GM18870 (cell line): ENCODE data around the gene SRPK2.
"Not testable (repeated sequence)": the region's sequence is repeated elsewhere in the genome, so short reads cannot be mapped to it uniquely, and the experiment has no call there.

Source experiments
- ATAC-seq: cut with Tn5 transposase; IDR thresholded peaks from one replicate; pipeline ENCODE4 v1.9.1; 2021; ENCODE audit warnings: moderate library complexity; ENCODE audit not compliant: unreplicated experiment

Gene SRPK2

DNA sequence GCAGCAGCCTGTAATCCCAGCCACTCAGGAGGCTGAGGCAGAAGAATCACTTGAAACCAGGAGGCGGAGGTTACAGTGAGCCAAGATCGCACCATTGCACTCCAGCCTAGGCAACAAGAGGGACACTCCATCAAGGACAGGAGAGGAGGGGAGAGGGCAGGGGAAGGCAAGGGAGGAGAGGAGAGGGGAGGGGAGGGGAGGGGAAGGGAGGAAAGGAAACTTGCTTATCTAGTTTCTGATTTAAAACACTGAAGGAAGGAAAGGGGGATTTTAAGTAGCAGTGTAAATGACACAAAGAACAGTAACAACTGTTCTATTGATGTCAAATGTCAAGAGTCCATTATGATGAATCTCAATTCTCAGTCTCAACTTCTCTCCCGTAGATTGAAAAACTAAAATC, 43.7 kb downstream of the SRPK2 start:
- ATAC-seq = no peak

DNA sequence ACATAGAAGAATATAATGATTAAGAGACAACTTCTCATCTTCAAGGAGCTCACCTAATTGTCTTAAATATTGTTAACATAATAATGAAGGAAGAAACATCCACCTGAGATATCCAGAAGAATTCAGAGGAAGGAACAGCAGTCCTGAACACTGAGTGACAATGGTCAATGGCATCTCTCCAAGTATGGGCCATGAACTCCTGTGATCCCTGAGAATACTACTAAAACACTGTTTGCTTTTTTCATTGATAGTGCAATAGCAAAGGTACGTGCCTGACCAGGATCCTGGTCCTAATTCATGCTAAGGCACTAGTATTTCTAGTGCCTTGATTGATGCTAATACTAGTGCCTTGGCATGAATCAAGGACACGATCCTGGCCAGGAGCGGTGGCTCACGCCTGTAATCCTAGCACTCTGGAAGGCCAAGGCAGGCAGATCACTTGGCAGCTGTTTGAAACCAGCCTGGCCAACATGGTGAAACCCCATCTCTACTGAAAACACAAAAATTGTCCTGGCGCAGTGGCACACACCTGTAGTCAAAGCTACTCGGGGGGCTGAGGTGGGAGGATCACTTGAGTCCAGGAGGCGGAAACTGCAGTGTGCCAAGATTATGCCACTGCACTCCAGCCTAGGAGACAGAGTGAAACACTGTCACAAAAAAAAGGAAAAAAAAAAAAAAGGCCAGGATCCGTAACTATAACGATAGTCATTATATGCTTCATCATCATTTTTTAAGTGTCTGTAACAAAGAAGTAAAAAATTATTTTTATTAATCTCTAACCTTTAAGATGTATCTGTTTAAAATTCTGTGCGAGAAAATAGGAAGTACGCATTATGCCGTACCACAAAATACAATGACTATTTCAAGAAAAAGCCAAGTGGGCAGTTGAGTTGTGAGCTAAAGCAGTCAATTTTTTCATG, 49.1 kb downstream of the SRPK2 start:
- no peak for ATAC-seq

DNA sequence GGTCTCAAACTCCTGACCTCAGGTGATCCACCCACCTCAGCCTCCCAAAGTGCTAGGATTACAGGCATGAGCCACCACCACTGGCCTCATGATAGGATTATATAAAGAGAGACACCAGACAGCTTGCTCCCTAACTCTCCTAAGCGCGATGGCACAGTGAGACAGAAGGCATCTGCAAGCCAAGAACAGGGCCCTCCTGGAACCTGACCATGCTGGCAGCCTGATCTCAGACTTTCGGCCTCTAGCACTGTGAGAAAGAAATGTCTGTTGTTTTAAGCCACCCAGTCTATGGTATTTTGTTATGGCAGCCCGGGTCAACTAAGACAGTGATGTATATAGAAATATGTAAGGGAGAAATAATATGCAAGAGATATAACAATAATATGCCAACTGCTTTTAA, 51.2 kb downstream of the SRPK2 start:
- no peak for ATAC-seq

DNA sequence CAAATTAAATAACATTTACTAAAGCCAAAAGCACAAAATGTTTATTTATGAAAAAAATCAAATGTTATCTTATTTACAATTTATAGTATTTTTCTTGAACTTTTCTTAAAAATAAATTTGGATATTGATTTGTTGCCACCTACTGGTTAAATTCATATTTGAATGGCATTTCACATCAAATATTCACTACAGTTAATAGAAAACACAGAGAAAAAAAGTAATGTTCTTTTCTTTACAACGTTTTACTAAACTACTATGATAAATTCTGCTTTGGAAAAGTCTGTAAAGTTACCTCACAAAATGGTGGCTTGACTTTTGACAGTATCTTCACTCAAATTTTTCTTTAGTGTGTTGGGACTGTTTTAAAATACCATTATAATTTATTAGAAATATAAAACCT, 52.7 kb downstream of the SRPK2 start:
- no peak for ATAC-seq

DNA sequence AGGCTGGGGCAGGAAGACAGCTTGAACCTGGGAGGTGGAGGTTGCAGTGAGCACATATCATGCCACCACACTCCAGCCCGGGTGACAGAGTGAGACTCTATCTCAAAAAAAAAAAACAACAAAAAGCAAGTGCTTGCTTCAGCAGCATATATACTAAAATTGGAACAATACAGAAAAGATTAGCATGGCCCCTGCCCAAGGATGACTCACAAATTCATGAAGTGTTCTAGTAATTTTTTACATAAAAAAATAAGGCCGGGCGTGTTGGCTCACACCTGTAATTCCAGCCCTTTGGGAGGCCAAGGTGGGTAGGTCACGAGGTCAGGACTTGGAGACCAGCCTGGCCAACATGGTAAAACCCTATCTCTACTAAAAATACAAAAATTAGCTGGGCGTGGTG, 56.1 kb downstream of the SRPK2 start:
- not testable (repeated sequence) for ATAC-seq

DNA sequence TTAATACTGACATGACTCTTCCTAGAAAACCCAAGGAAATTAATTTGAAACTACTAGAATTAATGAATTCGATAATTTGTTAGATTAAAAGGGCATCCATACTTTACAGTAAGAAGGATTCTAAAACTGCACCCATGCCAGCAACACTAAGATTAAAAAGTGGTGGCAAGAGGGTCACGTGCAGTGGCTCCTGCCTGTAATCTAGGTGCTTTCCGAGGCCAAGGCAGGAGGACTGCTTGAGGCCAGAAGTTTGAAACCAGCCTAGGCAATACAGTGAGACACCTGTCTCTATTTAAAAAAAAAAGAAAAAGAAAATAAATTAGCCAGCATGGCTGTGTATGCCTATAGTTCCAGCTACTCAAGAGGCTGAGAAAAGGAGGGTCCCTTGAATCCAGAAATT, 58.2 kb downstream of the SRPK2 start:
- ATAC-seq = no peak

DNA sequence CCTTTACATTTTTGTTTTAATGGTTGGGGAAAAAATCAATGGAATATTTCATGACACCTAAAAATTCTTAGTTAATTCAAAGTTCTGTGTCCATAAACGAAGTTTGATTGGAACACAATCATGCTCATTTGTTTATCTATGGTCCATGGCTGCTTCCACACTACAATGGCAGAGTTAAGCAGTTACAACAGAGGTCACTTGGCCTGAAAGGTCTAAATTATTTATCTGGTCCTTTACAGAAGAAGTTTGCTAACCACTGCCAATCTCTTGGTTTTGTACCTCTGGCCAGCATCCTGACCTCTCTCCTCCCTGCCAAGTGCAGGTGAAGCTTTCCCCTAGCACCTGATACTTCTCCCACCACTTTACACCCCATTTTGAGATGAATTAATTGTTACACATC, 61.5 kb downstream of the SRPK2 start:
- no peak for ATAC-seq

DNA sequence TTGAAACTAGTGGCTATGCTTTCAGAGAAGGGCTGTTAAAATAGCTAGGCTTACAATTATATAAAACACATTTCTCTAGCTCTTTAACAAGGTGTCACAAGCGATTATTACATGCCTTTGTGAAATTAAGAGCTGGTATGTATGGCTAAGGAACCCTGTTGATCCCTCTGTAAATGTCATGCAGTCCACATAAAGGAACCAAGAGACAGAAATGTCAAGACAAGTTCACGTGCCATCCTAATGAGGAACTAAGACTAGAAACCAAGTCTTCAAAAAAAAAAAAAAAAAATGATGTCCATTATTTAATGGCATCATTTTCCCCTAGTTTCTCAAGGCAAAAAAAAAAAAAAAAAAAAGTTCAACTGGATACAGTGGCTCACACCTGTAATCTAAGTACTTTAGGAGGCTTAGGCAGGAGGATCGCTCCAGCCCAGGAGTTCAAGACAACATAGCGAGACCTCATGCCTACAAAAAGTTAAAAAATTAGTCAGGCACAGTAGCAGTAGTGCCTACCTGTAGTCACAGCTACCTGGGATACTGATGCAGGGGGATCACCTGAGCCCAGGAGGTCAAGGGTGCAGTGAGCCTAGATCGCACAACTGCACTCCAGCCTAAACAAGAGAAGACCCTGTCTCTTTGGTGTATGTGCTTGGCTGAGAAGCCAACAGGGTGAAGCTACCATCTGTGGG, 63.4 kb downstream of the SRPK2 start:
- ATAC-seq = no peak

DNA sequence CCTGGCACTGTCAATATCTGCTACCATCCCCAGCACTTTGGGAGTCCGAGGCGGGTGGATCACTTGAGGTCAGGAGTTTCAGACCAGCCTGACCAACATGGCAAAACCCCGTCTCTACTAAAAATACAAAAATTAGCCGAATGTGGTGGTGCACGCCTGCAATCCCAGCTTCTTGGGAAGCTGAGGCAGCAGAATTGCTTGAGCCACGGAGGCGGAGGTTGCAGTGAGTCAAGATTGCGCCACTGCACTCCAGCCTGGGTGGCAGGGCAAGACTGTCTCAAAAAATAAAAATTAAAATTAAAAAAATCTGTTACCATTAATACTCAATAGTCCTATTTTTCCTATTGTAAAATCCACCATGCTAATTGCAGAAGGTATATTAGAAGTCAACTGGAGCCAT, 64.1 kb downstream of the SRPK2 start:
- not testable (repeated sequence) for ATAC-seq

DNA sequence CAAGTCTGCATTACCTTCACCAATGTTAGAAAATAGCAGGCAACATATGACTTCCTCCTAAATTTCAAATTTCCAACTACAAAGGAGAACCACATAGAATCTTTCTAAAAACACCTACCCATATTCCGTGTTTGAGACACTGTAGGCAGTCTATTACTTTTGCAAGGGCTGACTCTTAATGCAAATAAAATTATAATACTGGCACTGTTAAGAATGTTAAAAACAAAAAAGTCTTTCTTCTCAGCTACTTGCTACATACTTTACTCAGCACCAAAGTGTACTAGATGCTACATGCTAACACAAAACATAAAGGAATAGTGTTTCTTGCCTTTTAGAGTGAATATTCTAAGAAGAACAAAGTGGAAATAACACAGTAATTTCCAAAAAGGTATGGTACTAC, 65.4 kb downstream of the SRPK2 start:
- no peak for ATAC-seq

DNA sequence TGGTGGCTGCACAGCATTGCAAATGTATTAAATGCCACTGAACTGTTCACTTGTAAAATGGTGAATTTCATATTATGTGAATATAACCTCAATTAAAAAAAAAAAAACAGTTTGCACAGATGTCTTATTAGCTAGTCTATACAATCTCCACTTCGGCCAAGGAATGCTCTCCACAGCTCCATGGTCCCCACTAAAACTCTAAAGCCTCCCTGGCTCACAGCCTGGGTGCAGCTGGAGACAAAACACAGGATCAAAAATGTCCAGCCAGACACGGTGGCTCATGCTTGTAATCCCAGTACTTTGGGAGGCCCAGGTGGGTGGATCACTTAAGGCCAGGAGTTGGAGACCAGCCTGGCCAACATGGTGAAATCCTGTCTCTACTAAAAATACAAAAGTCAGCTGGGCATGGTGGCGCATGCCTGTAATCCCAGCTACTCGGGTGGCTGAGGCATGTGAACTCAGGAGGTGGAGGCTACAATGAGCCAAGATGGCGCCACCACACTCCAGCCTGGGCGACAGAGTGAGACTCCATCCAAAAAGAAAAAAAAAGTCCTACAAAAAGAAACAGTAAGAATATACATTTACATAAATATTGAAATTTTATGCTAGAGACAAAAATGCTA, 66.0 kb downstream of the SRPK2 start:
- no peak for ATAC-seq

DNA sequence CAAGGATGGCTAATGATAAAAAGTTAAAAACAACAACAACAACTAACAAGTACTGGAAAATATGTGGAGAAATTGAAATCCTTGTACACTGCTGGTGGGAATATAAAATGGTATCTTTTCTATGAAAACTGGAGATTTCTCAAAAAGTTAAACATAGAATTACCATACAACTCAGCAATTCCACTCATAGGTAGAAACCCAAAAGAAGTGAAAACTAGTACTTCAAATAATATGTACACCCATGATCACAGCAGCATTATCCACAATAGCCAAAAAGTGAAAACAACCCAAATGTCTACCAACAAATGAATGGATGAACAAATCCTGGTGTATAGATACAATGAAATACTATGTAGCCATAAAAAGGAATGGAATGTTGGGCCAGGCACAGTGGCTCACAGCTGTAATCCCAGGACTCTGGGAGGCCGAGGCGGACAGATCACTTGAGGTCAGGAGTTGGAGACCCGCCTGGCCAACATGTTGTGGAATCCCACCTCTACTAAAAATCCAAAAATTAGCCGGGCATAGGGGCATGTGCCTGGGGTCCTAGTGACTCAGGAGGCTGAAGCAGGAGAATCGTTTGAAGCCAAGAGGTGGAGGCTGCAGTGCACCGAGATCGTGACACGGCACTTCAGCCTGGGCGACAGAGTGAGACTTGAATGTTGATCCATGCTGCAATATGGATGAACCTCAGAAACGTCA, 66.8 kb downstream of the SRPK2 start:
- ATAC-seq = no peak

DNA sequence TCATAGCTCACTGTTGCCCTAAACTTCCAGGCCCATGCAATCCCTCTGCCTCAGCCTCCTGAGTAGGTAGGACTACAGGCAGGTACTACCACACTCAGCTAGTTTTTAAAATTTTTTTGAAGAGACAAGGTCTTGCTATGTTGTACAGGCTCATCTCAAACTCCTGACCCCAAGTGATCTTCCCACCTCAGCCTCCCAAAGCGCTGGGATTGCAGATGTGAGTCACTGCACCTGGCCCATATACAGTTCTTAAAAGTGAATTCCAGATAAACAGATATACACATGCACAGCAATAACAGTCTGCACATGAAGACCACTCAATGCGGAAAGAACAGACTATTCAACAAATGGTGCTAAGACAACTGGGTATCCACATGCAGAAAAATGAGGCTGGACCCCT, 67.8 kb downstream of the SRPK2 start:
- ATAC-seq = no peak

DNA sequence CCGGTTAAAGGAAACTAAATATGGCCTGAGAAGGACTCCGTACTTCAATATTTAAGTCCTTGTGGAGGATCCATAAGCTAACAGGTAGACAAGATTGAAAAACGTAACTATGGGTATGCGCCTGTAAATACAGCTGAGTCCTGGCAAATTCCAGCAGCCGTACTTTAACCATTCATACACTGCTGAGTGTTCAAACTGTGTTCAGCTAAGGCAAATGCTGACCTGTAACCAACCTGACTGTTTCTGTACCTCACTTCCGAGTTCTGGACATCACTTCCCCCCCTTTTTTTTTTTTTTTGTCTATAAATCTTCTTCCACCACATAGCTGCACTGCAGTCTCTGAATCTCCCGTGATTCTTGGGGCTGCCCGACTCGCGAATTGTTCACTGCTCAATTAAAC, 69.1 kb downstream of the SRPK2 start:
- ATAC-seq = no peak

DNA sequence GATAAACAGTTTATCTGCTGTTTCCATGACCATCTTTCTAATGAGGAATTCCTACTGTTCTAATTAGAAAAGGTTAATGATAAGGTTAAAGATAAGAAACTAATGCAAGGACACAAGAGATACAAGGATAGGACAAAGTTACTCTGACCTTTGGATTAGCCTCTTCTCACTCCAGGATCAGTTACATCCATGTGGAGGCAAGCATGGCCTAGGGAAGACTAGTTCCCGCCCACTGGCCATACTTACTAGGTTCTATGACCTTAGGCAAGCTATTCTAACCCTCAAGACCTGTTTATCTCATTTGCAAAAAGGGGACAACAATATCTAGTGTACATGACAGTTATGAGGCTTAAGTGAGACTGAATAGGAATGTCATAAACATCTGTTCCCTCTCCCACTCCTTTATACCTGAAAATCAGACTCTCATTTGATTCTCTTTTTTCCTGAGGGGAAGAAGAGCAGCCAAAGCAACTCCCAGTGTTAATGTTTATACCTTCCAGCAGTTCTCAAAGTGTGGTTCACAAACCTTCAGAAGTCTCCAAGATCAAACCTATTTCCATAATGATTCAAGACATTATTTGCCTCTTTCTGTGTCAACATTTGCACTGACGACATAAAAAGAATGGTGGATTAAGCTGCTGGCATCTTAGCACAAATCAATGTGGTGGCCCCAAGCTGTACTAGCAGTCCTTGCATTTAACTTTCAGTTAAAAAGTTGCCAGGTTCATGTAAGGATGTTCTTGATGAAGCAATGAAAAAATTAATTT, 72.0 kb downstream of the SRPK2 start:
- ATAC-seq = no peak

DNA sequence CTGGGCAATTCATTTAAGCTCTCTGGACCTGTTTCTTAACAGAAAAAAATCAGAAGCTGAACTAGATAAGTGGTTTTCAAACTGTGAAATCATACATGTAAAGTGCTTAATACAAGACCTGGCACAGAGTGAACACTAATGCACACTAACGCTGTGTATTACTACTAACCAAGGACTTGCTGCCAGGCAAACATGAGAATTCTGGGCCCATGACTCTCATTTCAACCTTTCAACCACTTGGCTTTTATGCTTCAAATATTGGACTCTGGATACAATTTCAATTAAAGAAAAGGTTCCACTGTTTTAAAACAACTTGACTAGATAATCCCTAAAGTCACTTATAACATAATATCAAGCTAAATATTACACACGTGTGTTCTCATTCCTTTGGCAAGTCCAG, 73.4 kb downstream of the SRPK2 start:
- ATAC-seq = no peak

DNA sequence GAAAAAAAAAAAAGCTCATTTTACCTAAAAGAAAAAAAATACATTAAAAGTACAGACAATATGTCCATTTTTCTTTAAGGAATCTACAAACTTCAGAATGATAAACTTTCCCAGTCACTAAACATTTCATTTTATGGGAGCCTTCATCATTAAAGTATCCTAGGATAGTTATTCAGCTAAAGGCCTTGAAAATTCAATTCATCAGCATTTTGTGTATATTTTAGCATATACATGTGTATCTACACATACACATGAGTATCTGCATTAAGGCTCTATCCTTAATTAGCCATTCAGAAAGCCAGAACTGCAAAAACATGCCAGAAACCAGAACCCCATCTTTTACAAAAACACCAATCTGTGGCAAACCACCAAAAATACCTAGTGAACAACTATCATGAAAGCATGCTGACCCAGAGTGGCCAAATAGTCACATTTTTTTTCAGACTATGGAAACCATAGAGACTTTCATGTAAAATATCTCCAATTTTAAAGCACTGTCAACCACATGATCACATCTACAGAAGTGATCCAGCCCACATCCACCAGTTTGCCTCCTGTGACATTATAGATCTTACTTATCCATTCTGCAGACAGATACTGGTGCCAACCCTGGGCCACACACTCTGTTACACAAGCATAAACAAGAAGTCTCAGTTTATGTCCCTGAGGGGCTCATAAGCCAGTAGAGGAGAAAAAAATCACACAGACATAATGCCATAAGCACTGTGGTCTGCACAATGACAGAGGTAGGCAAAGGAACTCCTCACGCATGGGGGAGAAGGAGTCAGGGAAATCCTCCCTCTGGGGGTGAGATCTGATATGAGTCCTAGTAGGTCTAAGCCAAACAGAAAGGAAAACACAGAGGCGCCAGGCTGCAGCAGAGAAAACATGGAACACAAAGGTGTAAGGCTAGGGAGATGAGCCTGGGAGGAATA, 79.2 kb downstream of the SRPK2 start:
- peak; percentile 56 for ATAC-seq

DNA sequence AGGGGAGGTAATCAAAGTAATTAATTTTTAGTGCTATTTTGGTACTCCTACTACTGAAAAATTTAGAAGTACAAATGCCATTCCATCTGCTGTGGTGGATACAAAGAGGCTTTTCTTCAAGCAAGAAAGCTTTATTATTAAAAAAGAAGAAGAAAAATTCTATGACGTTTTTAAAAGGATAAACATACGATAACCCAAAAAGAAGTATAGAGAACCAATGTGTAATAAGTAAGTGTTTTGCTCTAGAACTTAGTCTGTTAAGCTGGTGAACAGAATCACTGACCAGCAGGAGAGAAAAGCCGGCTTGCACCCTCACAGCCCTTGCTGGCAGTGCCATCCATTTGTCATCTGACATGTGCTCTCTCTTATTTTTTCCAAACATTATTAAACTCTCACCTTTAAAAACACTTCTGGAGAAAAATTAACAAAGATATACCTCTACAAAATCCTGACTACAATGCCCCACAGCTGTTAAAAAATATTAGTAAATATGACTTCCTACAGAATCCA, 81.5 kb downstream of the SRPK2 start:
- no peak for ATAC-seq

DNA sequence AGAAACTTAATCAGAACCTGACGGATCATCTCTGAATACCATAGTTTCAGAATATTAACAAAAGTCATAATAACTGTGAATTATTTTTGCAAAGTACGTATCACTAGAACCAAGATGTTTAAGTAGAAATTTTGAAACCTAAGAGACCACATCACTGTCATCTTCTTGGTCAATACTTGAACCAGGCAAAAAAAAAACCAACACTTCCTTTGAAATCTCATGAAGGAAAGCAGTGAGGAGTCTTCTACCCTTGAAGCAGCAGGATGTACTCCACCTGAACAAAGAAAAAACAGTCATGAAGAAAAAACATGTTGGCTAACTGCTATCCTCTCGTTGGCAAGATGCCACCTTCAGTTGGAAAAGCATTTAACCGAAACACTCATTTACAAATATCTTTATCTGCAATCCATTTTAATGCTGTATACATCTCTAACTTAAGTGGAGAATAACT, 82.4 kb downstream of the SRPK2 start:
- ATAC-seq = no peak
